GM19467 (cell line): Measurements from ENCODE around the gene ARID1A.

Experiments used
- ATAC-seq: cut with Tn5 transposase; IDR thresholded peaks from one replicate; pipeline ENCODE4 v1.9.1; 2021; ENCODE audit warnings: mild to moderate bottlenecking, moderate library complexity; ENCODE audit not compliant: unreplicated experiment

The ARID1A gene

DNA sequence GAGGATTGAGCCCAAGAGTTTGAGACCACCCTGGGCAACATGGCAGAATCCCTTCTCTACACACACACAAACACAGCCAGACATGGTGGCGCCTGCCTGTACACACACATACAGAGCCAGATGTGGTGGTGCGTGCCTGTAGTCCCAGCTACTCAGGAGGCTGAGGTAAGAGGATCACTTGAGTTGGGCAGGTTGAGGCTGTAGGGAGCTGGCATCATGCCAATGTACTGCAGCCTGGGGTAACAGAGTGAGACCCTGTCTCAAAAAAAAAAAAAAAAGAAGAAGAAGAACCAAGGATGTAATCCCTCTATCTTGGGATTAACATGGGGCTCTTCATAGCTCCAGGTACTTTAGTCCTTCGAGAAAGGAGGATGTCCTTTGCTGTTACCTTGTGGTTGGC lies 62.5 kb downstream of the ARID1A start:
- no peak for ATAC-seq

DNA sequence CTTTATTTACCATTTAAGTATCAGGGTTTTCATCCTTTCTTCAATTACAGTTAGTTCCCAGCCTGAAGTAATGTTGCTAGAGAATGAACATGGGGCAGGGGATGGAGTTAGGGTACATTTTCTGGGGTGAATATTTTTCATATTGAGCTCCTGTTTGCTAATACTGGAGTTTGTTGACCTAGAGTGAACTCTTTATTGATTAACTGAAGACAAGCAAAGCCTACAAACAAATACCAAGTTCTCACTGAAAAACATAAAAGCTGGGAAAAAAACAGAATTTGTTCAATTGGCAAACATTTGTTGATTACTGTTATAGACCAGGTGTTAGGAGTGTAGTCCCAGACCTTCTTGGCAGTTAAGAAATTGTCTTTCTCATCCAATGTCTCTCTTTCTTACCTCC lies 63.7 kb downstream of the ARID1A start:
- ATAC-seq: no peak

DNA sequence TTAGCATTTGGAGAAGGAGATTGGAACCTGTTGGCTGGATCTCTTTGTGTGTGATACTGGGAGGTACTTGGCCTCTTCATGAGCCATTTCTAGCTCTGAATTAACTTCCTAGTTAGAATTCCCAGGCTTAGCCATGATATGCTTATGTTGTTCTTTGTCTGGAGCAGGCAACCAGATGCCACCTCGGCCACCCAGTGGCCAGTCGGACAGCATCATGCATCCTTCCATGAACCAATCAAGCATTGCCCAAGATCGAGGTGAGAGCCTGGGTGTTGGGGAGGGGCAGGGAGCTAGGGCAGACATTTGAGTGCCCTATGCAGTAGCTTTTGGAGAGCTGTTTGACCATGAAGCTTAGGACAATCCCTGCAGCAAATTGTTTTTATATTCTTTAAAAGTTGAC lies 65.4 kb downstream of the ARID1A start:
- no peak for ATAC-seq

DNA sequence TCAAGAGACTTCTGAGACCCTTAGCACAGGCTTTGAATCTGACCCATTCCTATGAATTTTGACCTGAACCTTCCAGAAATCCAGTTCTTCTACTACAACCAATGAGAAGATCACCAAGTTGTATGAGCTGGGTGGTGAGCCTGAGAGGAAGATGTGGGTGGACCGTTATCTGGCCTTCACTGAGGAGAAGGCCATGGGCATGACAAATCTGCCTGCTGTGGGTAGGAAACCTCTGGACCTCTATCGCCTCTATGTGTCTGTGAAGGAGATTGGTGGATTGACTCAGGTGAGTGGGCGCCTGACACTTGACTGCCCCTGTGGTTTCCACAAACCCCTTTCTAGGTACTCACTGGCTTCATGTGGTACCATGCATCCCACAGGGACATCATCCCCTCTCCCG lies 71.9 kb downstream of the ARID1A start:
- no peak for ATAC-seq

DNA sequence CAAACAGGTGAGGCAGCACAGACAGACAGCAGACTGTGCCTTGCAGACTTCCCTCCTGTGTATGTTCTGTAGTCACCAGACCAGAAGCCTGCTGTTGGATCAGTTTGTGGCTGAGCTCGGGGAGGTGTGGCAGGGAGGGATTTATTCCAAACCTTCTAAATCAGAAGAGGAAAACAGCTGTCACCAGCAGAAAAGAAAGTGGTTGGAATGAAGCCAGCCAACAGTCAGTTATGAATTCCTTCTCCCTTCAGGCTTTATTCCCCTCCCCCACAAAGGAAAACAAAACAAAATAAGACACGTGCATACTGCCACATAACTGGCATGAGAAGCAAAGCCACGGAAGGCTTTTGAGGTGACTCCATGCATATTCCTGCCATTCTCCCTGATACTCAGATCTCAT lies 72.9 kb downstream of the ARID1A start:
- ATAC-seq: no peak

DNA sequence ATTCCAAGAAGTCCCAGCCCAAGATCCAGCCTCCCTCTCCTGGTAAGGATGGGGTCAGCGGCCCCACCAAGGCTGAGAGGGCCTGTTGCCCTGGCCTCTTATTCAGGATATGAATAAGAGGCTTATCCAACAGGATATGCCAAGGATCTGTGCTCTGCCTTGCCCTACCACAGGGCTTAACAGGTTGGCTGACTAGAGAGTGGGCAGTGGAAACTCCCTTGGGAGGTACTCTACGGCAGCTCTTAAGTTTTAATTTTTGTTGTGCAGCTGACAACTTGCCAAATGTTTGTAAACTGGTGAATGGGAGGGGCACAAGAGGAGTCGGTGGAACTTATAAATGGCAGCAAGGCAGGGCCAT lies 75.4 kb downstream of the ARID1A start:
- ATAC-seq: no peak

DNA sequence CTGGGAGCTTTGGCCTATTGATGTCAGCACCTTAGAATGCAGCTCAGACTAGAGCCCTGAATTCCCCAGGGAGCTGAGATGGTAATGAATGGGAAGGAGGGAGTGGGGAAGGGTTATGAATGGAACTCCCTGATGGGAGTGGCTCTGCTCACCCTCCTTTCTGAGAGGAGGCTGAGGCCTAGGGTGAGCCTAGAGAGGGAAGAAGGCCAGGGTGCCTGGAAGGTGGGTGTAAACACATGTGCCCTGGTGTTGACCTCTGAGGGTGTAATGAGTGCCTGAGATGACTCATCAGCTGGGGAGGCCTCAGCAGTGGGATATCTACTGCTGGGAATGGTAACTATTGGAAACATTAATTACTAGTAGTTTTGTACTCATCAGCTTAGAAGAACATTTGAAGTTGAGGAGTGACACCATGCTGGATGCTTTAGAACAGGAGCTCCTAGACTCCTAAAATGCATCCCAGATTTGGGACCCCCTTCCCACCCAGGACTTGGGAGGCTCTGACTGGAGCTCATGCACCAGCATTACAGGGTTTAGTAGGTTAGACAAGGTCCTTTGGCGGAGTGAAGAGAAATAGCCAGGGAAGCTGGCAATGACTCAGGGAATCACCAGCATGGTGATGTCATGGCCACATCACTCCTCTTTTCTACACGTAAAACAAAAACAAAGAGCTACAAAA lies 76.0 kb downstream of the ARID1A start:
- ATAC-seq: no peak

DNA sequence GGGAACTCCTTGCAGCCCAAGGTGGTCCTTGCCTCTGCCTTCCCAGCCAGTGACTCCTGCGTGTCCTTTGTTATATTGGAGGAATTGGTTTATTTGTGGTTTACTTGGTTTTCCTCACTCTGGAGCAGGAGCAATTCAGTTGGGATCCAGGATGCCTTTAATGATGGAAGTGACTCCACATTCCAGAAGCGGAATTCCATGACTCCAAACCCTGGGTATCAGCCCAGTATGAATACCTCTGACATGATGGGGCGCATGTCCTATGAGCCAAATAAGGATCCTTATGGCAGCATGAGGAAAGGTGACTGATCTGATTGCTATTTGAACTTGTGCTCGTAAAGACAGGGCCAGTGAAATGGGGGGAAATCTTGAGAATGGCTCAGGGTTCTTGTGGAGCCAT lies 76.9 kb downstream of the ARID1A start:
- no peak for ATAC-seq

DNA sequence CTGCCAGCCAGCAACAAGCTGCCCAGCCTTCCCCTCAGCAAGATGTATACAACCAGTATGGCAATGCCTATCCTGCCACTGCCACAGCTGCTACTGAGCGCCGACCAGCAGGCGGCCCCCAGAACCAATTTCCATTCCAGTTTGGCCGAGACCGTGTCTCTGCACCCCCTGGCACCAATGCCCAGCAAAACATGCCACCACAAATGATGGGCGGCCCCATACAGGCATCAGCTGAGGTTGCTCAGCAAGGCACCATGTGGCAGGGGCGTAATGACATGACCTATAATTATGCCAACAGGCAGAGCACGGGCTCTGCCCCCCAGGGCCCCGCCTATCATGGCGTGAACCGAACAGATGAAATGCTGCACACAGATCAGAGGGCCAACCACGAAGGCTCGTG lies 78.6 kb downstream of the ARID1A start:
- no peak for ATAC-seq

DNA sequence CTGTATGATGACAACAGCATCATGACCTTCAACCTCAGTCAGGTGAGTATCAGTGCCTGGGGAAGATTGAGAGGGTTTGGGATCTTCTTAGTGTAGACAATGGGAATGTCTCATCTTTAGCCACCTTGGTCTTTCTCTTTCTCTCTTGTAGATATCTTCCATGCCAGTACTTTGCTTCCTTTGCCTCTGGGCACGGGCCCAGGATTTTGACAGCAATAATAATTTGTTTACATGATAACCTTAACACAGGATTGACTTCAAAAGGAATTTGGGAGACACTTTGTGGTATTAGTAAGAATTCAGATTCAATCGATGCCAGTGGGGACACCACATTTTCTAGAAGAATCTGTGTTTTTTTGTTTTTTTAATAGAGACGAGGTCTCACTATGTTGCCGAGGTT lies 79.9 kb downstream of the ARID1A start:
- ATAC-seq: no peak

DNA sequence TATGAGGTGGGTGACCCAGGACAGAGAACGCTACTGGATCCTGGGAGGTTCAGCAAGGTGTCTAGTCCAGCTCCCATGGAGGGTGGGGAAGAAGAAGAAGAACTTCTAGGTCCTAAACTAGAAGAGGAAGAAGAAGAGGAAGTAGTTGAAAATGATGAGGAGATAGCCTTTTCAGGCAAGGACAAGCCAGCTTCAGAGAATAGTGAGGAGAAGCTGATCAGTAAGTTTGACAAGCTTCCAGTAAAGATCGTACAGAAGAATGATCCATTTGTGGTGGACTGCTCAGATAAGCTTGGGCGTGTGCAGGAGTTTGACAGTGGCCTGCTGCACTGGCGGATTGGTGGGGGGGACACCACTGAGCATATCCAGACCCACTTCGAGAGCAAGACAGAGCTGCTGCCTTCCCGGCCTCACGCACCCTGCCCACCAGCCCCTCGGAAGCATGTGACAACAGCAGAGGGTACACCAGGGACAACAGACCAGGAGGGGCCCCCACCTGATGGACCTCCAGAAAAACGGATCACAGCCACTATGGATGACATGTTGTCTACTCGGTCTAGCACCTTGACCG lies 83.4 kb downstream of the ARID1A start:
- ATAC-seq: no peak

DNA sequence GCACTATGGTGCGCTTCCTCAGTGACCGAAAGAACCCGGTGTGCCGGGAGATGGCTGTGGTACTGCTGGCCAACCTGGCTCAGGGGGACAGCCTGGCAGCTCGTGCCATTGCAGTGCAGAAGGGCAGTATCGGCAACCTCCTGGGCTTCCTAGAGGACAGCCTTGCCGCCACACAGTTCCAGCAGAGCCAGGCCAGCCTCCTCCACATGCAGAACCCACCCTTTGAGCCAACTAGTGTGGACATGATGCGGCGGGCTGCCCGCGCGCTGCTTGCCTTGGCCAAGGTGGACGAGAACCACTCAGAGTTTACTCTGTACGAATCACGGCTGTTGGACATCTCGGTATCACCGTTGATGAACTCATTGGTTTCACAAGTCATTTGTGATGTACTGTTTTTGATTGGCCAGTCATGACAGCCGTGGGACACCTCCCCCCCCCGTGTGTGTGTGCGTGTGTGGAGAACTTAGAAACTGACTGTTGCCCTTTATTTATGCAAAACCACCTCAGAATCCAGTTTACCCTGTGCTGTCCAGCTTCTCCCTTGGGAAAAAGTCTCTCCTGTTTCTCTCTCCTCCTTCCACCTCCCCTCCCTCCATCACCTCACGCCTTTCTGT lies 84.6 kb downstream of the ARID1A start:
- no peak for ATAC-seq

DNA sequence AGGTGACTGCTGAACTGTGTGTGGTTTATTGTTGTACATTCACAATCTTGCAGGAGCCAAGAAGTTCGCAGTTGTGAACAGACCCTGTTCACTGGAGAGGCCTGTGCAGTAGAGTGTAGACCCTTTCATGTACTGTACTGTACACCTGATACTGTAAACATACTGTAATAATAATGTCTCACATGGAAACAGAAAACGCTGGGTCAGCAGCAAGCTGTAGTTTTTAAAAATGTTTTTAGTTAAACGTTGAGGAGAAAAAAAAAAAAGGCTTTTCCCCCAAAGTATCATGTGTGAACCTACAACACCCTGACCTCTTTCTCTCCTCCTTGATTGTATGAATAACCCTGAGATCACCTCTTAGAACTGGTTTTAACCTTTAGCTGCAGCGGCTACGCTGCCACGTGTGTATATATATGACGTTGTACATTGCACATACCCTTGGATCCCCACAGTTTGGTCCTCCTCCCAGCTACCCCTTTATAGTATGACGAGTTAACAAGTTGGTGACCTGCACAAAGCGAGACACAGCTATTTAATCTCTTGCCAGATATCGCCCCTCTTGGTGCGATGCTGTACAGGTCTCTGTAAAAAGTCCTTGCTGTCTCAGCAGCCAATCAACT lies 85.5 kb downstream of the ARID1A start:
- ATAC-seq: no peak

DNA sequence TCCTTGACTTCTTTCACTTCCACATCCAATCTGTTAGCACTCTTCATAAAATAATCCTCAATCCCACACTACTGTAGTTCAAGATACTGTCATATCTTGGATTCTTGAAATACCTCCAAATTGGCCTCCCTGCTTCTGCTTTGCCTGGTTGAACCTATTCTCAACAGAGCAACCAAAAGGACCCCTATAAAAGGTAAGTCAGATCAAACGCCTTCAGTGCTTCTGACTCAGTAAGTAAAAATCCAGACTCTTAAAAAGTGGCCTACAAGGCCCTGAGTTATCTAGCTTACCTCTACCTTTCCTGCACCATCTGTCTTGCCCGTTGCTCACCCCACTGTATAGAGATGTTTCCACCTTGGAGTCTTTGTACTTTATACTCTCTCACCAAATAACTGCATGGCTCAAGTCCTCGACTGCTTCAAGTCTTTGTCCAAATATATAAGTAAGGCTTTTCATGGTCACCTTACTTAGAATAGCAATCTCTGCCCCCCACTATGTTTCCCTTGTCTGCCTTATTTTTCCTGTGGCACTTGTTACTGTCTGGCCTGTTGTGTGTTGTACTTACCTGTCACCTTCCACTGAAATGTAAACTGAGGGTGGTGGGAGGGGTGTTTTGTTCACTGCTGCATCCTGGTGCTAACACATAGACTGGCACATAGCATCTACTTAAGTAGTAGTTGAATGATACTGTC lies 86.9 kb downstream of the ARID1A start:
- ATAC-seq: no peak

DNA sequence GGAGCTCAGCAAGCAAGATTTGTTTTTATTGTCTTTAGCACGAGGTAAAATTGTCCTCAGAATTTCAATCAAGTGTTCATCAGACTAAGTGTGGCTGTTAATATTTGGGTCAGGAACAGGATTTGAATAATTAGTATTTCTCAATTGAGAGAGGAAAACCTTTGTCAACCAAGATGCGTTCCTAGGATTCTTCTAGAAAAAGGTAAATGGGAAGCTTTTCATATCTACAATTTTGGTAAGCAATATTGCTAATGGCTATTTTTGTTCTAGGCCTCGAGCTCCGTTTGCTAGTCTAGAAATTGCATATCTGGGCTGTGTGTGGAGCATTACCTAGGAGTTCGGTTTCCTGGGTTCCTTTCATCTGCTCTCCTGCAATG lies 87.8 kb downstream of the ARID1A start:
- ATAC-seq: no peak

DNA sequence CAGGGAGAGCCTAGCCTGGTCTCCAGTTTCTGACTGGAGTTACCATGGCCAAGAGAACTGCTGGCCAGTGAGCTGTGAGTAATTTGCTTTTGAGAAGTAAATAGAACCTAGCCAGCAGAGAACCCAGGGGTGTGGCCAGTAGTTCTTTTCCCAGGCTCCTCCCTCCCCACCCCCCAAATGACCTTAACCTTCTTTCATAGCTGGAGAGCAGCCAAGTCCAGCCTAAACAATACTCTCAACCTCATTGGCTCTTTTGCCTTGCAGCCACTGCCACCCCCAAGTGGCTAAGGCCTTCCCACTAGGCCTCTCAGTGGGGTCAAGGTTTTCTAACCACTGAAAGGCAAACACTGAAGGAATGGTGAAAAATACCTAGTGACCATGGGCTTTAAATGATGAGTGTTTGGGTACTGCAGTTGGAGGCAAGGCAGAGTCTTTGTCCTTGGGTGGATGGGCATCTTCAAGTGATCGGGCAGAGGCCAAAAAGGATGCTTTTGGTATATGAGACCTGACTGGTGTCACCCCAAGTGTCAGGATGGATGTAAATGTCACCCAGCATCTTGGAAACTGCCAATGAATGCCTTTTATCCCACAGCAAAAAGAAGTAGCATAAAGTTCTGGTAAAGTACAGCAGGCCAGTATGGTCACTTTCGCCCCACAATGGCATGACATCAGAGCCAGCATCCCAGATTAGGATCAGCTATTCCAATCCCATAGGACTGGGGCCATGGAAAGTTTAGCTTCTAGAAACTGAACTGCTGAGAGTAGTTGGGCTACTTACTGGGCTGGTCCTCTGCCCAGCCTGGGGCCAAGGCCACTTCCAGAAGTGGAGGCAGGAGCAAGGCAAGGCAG lies 88.4 kb downstream of the ARID1A start:
- ATAC-seq: no peak

DNA sequence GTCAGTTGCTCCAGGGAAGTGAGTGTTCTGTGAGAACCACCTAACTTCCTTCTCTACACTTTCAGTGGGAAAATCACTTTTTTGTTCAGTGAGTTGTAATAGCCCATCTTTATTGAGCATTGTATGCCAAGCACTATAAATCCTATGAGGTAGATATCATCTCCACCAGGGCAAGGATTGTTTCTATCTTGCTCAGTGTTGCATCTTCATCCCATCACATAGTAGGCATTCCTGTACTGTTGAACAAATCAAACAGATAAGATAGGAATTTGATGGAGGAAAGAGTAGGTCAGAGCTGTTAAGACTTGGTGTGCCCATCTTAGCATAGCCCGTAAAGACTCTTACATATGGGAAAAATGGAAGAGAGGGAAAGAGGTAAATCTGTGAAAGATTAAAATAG lies 89.1 kb downstream of the ARID1A start:
- ATAC-seq: no peak

DNA sequence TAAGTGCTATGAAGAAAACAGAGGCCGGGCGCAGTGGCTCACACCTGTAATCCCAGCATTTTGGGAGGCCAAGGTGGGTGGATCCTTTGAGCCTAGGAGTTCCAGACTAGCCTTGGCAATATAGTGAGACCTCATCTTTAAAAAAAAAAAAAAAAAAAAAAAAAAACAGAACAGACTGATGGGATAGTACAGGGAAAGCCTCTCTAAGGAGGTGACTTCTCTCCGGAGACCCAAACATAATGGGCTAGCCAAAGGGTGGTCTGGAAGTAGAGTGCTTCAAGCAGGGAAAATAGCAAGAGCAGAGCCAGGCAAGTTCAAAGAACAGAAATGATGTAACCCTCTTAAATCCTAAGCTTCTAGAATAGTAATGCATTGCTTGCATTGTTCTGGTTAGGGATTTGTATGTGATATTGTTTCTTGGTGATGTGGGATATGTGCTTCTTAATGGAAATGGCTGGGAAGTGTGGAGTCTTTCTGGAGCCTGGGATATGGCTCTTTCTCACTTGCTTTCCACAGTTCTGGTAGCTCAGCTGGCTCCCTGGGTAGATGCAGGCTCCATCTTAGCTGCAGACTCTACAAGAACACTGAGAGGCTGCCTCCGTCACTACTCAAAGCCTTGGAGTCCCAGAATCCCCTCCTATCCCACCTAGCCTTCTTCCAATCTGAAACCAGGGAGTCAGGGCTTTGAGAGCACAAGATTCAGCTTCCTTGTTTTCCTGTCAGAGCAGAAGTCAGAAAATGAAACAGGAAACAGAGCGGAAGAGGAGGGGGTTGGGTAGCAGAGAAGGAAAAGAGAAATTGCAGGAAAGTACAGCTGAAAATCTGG lies 90.0 kb downstream of the ARID1A start:
- no peak for ATAC-seq

DNA sequence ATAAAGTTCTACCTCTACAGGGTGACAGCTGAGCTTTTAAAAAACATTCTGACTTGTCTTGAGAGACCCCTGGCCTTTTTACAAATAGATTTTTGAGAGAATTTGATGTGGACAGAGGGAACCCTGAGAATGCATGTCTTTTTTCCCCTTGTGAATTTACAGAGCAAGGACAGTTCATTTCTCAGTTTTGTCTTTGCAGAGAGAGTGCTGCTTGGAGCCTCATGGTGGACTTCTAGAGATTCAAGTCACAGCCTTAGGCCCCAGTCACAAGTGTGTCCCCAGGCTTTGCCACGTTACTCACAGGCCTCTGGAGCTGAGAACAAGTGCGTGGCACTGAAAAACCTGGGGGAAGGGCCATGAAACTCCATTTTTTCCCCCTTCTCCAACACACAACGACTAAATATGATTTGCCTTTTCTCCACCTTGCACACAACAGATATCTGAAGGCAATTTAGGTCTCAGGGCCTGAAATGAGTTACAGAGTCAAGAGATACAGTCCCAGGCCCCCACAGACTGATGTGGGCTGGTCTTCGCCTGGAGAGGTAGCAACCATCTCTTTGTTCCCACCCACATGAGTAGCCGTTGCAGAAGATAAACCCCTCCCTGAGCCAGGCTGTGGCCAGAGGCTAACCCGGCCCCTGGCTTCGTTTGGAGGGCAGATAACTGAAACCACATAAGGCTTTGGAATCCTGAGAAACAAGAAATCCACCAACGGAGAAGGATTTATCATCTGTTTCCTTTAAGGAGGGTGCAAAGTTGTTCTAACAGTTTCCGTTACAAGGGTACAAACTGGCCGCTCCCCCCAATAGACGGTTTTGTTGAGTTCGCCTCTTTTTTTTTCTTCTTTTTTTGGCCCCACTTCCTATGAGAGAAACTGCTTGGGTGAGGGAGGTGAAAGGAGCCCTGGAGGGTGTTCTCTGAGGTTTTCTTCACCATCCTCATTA lies 90.9 kb downstream of the ARID1A start:
- ATAC-seq: no peak
